Measurements from ENCODE around the gene DYNC2I2.

- no peak for TF ChIP-seq E2F1 (CRISPR knock-in tag; IDR thresholded peaks at IDR 0.05)
- no peak for TF ChIP-seq CTCF (IDR thresholded peaks at IDR 0.05)
- TF ChIP-seq MAX (CRISPR knock-in tag; IDR thresholded peaks at IDR 0.05) = no peak
- no peak for TF ChIP-seq SMAD4 (CRISPR knock-in tag; IDR thresholded peaks at IDR 0.05)
- TF ChIP-seq MLX (CRISPR knock-in tag; IDR thresholded peaks at IDR 0.05) = no peak
- TF ChIP-seq CREB1 (CRISPR knock-in tag; IDR thresholded peaks at IDR 0.05) = no peak
- TF ChIP-seq ATF3 (CRISPR knock-in tag; conservative IDR thresholded peaks at IDR 0.05) = no peak
- TF ChIP-seq JUN (CRISPR knock-in tag; IDR thresholded peaks at IDR 0.05) = no peak
These were observed 4.8 kb downstream of the DYNC2I2 start for GRCh38 chr9:128651798-128652197.

Measured in WTC11 (cell line).